ENCODE results near the gene CDX2.

CDX2 gene

GRCh38 chr13:27962128-27962841, 6.8 kb downstream of the CDX2 start:
- Histone ChIP-seq H3K36me3 (ENCODE audit: insufficient read depth, low read length) (no peaks in the 10 kb centered on the region), H3K4me3 (ENCODE audit: low read length) (no peak overlapping the region), H3K9me3 (replicated peaks; ENCODE audit: low read length) (no peaks in the 10 kb centered on the region), H3K27me3 (ENCODE audit: control insufficient read depth, insufficient read depth, low read length) (peaks cover 87% of the 10 kb centered on the region), H3K9ac (ENCODE audit: low read depth, low read length) (no peak overlapping the region), H3K4me2 (ENCODE audit: low read length) (no peak overlapping the region), H3K4me1 (ENCODE audit: control insufficient read depth, insufficient read depth, low read length) (peaks cover 8% of the 10 kb centered on the region)

- no peak overlapping the region for H3K9ac ChIP-seq (ENCODE audit: low read depth, low read length)
Observed at GRCh38 chr13:27961227-27962085, 7.7 kb downstream of the CDX2 start.

GRCh38 chr13:27960362-27961226, 8.5 kb downstream of the CDX2 start:
- Histone ChIP-seq H3K4me3 (ENCODE audit: low read length) (peak overlapping the region; percentile 45), H3K9me3 (replicated peaks; ENCODE audit: low read length) (no peaks in the 10 kb centered on the region), H3K9ac (ENCODE audit: low read depth, low read length) (no peak overlapping the region), H3K27me3 (ENCODE audit: control insufficient read depth, insufficient read depth, low read length) (peaks cover 80% of the 10 kb centered on the region), H3K4me2 (ENCODE audit: low read length) (peak overlapping the region; percentile 68), H3K36me3 (ENCODE audit: insufficient read depth, low read length) (no peaks in the 10 kb centered on the region), H3K4me1 (ENCODE audit: control insufficient read depth, insufficient read depth, low read length) (peaks cover 8% of the 10 kb centered on the region)

More at GRCh38 chr13:27961227-27962085, 7.7 kb downstream of the CDX2 start:
- Histone ChIP-seq H3K4me1 (ENCODE audit: control insufficient read depth, insufficient read depth, low read length) (peaks cover 8% of the 10 kb centered on the region), H3K9me3 (replicated peaks; ENCODE audit: low read length) (no peaks in the 10 kb centered on the region), H3K4me2 (ENCODE audit: low read length) (no peak overlapping the region), H3K4me3 (ENCODE audit: low read length) (no peak overlapping the region), H3K36me3 (ENCODE audit: insufficient read depth, low read length) (no peaks in the 10 kb centered on the region), H3K27me3 (ENCODE audit: control insufficient read depth, insufficient read depth, low read length) (peaks cover 85% of the 10 kb centered on the region)

- H3K4me1 ChIP-seq (ENCODE audit: control insufficient read depth, insufficient read depth, low read length) = peaks cover 8% of the 10 kb centered on the region
- no peaks in the 10 kb centered on the region for H3K36me3 ChIP-seq (ENCODE audit: insufficient read depth, low read length)
- no peak overlapping the region for H3K4me3 ChIP-seq (ENCODE audit: low read length)
- no peak overlapping the region for H3K9ac ChIP-seq (ENCODE audit: low read depth, low read length)
- H3K27me3 ChIP-seq (ENCODE audit: control insufficient read depth, insufficient read depth, low read length) = peaks cover 79% of the 10 kb centered on the region
- H3K9me3 ChIP-seq (replicated peaks; ENCODE audit: low read length) = no peaks in the 10 kb centered on the region
- peak overlapping the region; percentile 68 for H3K4me2 ChIP-seq (ENCODE audit: low read length)
Observed at GRCh38 chr13:27959976-27960361, 9.1 kb downstream of the CDX2 start.

GRCh38 chr13:27956576-27957300, 12.4 kb downstream of the CDX2 start:
- no peaks in the 10 kb centered on the region for H3K36me3 ChIP-seq (ENCODE audit: insufficient read depth, low read length)
- H3K27me3 ChIP-seq (ENCODE audit: control insufficient read depth, insufficient read depth, low read length) = peaks cover 76% of the 10 kb centered on the region
- H3K4me1 ChIP-seq (ENCODE audit: control insufficient read depth, insufficient read depth, low read length) = peaks cover 8% of the 10 kb centered on the region
- no peak overlapping the region for H3K4me3 ChIP-seq (ENCODE audit: low read length)
- H3K9me3 ChIP-seq (replicated peaks; ENCODE audit: low read length) = no peaks in the 10 kb centered on the region
- H3K9ac ChIP-seq (ENCODE audit: low read depth, low read length) = no peak overlapping the region
- no peak overlapping the region for H3K4me2 ChIP-seq (ENCODE audit: low read length)

GRCh38 chr13:27955014-27955591, 14.0 kb downstream of the CDX2 start:
- H3K36me3 ChIP-seq (ENCODE audit: insufficient read depth, low read length) = no peaks in the 10 kb centered on the region
- no peak overlapping the region for H3K9ac ChIP-seq (ENCODE audit: low read depth, low read length)
- no peaks in the 10 kb centered on the region for H3K4me1 ChIP-seq (ENCODE audit: control insufficient read depth, insufficient read depth, low read length)
- no peak overlapping the region for H3K4me3 ChIP-seq (ENCODE audit: low read length)
- peaks cover 60% of the 10 kb centered on the region for H3K27me3 ChIP-seq (ENCODE audit: control insufficient read depth, insufficient read depth, low read length)
- no peak overlapping the region for H3K4me2 ChIP-seq (ENCODE audit: low read length)
- no peaks in the 10 kb centered on the region for H3K9me3 ChIP-seq (replicated peaks; ENCODE audit: low read length)

- Histone ChIP-seq H3K9me3 (replicated peaks; ENCODE audit: low read length) (no peaks in the 10 kb centered on the region), H3K4me3 (ENCODE audit: low read length) (peak overlapping the region; percentile 68), H3K4me2 (ENCODE audit: low read length) (peak overlapping the region; percentile 89), H3K9ac (ENCODE audit: low read depth, low read length) (peak overlapping the region; percentile 50), H3K36me3 (ENCODE audit: insufficient read depth, low read length) (no peaks in the 10 kb centered on the region), H3K4me1 (ENCODE audit: control insufficient read depth, insufficient read depth, low read length) (no peaks in the 10 kb centered on the region), H3K27me3 (ENCODE audit: control insufficient read depth, insufficient read depth, low read length) (peaks cover 54% of the 10 kb centered on the region)
Observed at GRCh38 chr13:27954406-27954851, 14.7 kb downstream of the CDX2 start.

- H3K36me3 ChIP-seq (ENCODE audit: insufficient read depth, low read length) = no peaks in the 10 kb centered on the region
- peaks cover 48% of the 10 kb centered on the region for H3K27me3 ChIP-seq (ENCODE audit: control insufficient read depth, insufficient read depth, low read length)
- no peaks in the 10 kb centered on the region for H3K4me1 ChIP-seq (ENCODE audit: control insufficient read depth, insufficient read depth, low read length)
- peak overlapping the region; percentile 50 for H3K9ac ChIP-seq (ENCODE audit: low read depth, low read length)
- no peaks in the 10 kb centered on the region for H3K9me3 ChIP-seq (replicated peaks; ENCODE audit: low read length)
- H3K4me3 ChIP-seq (ENCODE audit: low read length) = peak overlapping the region; percentile 68
- H3K4me2 ChIP-seq (ENCODE audit: low read length) = peak overlapping the region; percentile 89
Observed at GRCh38 chr13:27953676-27954405, 15.3 kb downstream of the CDX2 start.

- H3K27me3 ChIP-seq (ENCODE audit: control insufficient read depth, insufficient read depth, low read length) = peaks cover 42% of the 10 kb centered on the region
- H3K9me3 ChIP-seq (replicated peaks; ENCODE audit: low read length) = no peaks in the 10 kb centered on the region
- peak overlapping the region; percentile 68 for H3K4me3 ChIP-seq (ENCODE audit: low read length)
- H3K4me1 ChIP-seq (ENCODE audit: control insufficient read depth, insufficient read depth, low read length) = no peaks in the 10 kb centered on the region
- H3K36me3 ChIP-seq (ENCODE audit: insufficient read depth, low read length) = no peaks in the 10 kb centered on the region
- H3K4me2 ChIP-seq (ENCODE audit: low read length) = peak overlapping the region; percentile 89
- H3K9ac ChIP-seq (ENCODE audit: low read depth, low read length) = no peak overlapping the region
Observed at GRCh38 chr13:27952876-27953675, 16.0 kb downstream of the CDX2 start.

Data from skeletal muscle satellite cell (primary cell).